Measurements from ENCODE around the gene CMTM8. TPM values are rescaled to one million over a fixed set of nuclear protein-coding genes. Genes with fewer than 3 reads are reported as not detected.
"Not testable (repeated sequence)": the region's sequence is repeated elsewhere in the genome, so short reads cannot be mapped to it uniquely, and the experiment has no call there.

The CMTM8 gene
- total RNA-seq, 2 experiments from 2014 or later: 6.4 to 6.9 TPM

DNA sequence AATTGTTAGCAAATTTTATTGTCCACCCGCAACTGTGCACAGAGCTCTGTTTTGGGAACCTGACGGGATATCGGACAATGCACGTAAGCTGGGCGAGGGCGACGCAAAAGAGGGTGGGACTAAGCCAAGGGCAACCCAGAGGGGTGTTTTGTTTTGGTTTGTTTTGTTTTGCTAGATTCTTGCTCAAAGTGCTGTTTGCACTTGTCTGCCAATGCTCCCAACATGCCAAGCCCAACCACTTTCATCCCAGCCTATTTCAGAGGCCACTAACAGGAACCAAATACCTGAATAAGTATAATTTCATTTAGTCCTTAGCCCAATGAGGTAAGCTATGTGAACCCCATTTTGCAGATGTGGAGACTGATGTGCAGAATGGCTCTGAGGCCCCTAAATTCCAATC is 143.4 kb downstream of the CMTM8 start:
- POLR2A ChIA-PET: interaction anchor here (1.7 kb wide), 1 partner anchor 10 kb away, joined by 7 read pairs; the partner anchor contains the start of gene CMTM7
- Mint-ChIP-seq H3K4me1 (ENCODE audit: low read depth) (no peaks in the 10 kb centered on the region), H3K4me3 (no peak overlapping the region), H3K27me3 (no peaks in the 10 kb centered on the region), H3K27ac (no peak overlapping the region), H3K9me3 (no peaks in the 10 kb centered on the region), H3K36me3 (ENCODE audit: low read depth) (no peaks in the 10 kb centered on the region)
- ATAC-seq (no peak), DNase-seq (no peak)
- CTCF ChIA-PET: interaction anchor here (1.6 to 2.8 kb wide), 2 partner anchors 15 to 86 kb away, joined by 5 to 17 read pairs; no protein-coding TSS in a partner anchor
- intact Hi-C loops (cut with micrococcal nuclease): no loop called here
- TF ChIP-seq, protein P1, sequence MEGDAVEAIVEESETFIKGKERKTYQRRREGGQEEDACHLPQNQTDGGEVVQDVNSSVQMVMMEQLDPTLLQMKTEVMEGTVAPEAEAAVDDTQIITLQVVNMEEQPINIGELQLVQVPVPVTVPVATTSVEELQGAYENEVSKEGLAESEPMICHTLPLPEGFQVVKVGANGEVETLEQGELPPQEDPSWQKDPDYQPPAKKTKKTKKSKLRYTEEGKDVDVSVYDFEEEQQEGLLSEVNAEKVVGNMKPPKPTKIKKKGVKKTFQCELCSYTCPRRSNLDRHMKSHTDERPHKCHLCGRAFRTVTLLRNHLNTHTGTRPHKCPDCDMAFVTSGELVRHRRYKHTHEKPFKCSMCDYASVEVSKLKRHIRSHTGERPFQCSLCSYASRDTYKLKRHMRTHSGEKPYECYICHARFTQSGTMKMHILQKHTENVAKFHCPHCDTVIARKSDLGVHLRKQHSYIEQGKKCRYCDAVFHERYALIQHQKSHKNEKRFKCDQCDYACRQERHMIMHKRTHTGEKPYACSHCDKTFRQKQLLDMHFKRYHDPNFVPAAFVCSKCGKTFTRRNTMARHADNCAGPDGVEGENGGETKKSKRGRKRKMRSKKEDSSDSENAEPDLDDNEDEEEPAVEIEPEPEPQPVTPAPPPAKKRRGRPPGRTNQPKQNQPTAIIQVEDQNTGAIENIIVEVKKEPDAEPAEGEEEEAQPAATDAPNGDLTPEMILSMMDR (IDR thresholded peaks at IDR 0.05): no peak

DNA sequence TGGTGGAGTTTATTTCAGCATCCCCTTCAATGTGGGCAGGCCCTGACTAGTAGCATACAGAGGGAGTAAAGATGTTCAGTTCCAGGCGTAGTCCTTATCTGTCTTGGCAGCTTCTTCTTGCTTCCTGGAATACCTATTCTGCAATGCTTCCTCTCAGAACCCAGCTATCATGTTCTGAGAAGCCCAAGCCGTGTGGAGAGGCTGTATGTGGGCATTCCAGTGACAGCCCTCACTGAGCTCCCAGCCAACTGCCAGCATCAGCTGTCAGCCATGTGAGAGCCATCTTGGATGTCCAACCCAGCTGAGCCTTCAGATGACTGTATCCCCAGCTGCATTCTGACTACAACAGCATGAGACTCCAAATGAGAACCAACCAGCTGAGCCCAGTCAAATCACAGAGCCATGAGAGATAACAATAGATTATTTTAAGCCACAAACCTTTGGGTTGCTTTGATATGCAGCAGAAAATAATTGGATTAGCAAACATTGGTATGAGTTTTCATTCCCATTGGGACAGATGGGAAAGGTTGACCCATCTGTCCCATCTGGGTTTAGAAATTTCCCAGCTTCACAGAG is 144.7 kb downstream of the CMTM8 start:
- H3K27ac Mint-ChIP-seq: no peak overlapping the region
- TF ChIP-seq, protein P1 (IDR thresholded peaks at IDR 0.05): no peak
- CTCF ChIA-PET: interaction anchor here (1.3 to 2.8 kb wide), 5 partner anchors 8 to 89 kb away, joined by 3 to 17 read pairs (median 5); no protein-coding TSS in a partner anchor
- intact Hi-C loops (cut with micrococcal nuclease): no loop called here
- H3K36me3 Mint-ChIP-seq (ENCODE audit: low read depth): no peaks in the 10 kb centered on the region
- H3K27me3 Mint-ChIP-seq: no peaks in the 10 kb centered on the region
- ATAC-seq (no peak), DNase-seq (no peak)
- POLR2A ChIA-PET: interaction anchor here (1.7 to 1.9 kb wide), 2 partner anchors 8 to 12 kb away, joined by 6 to 7 read pairs; partner anchors contain the start of gene CMTM7
- no peak overlapping the region for H3K4me3 Mint-ChIP-seq
- H3K9me3 Mint-ChIP-seq: no peaks in the 10 kb centered on the region
- H3K4me1 Mint-ChIP-seq (ENCODE audit: low read depth): no peaks in the 10 kb centered on the region

DNA sequence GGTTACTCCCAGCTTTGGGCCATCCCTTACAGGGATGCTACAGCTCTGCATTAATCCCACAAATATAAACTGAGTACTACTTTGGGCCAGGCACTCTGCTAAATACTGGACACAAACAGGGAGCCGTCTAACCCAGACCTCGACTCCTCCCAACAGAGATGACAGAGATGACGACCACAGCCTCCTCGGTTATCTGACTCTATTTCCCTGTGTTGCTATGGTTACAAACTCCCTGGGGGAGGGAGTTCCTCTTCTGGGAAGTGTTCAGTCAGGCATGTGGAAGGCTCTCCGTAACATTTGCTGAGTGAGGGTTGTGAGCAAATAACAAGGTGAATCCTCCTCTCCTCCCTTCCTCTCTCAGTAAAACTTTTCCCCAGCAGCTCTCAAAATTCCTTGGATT is 146.5 kb downstream of the CMTM8 start:
- no peak overlapping the region for H3K27ac Mint-ChIP-seq
- H3K4me1 Mint-ChIP-seq (ENCODE audit: low read depth): peaks cover 12% of the 10 kb centered on the region
- DNase-seq (no peak), ATAC-seq (no peak)
- intact Hi-C loops (cut with micrococcal nuclease): no loop called here
- no peak overlapping the region for H3K4me3 Mint-ChIP-seq
- no peaks in the 10 kb centered on the region for H3K9me3 Mint-ChIP-seq
- H3K36me3 Mint-ChIP-seq (ENCODE audit: low read depth): no peaks in the 10 kb centered on the region
- POLR2A ChIA-PET: no interaction called here
- H3K27me3 Mint-ChIP-seq: no peaks in the 10 kb centered on the region
- CTCF ChIA-PET: interaction anchor here (0.7 to 4.7 kb wide), 4 partner anchors 9 to 209 kb away, joined by 3 to 31 read pairs (median 4); no protein-coding TSS in a partner anchor
- TF ChIP-seq, protein P1 (IDR thresholded peaks at IDR 0.05): no peak

DNA sequence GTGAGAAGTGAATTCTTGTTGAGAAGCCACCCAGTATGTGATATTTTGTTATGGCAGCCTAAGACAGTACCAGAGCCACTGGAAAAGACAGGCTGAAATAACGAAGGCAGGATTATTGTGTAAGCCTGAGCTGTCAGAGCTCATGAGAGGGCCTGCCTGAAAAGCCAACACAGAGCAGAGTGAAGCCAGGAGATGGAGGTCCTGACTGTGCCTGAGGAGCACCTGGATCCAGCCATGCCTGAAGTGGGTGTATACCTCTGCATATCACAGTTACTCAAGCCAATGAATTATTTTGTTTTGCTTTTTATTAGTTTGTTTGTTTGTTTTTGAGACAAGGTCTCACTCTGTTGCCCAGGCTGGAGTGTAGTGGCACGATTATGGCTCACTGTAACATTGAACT is 149.0 kb downstream of the CMTM8 start:
- DNase-seq (no peak), ATAC-seq (no peak)
- ChIA-PET POLR2A (interaction anchor here (1.5 kb wide), 1 partner anchor 12 kb away, joined by 7 read pairs; no protein-coding TSS in a partner anchor), CTCF (interaction anchor here (1.0 to 4.7 kb wide), 4 partner anchors 12 to 80 kb away, joined by 3 to 31 read pairs (median 14); no protein-coding TSS in a partner anchor)
- Mint-ChIP-seq H3K36me3 (ENCODE audit: low read depth) (peaks cover 4% of the 10 kb centered on the region), H3K27me3 (no peaks in the 10 kb centered on the region), H3K27ac (no peak overlapping the region), H3K4me3 (no peak overlapping the region), H3K4me1 (ENCODE audit: low read depth) (peaks cover 20% of the 10 kb centered on the region), H3K9me3 (no peaks in the 10 kb centered on the region)
- TF ChIP-seq, protein P1 (IDR thresholded peaks at IDR 0.05): no peak
- intact Hi-C loops (cut with micrococcal nuclease): no loop called here

DNA sequence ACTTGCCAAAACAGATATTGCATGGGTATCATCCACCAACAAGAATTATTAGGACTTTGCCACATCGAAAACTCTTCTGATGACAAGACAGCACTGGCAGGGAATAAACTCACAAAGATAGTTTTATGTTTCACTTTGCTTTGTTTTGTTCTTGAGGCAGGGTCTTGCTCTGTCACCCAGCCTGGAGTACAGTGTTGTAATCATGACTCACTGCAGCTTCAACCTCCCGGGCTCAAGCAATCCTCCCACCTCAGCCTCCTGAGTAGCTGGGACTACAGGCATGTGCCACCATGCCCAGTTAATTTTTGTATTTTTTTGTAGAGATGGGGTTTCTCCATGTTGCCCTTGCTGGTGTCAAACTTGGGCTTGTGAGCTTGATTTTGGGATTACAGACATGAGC is 151.1 kb downstream of the CMTM8 start:
- H3K27ac Mint-ChIP-seq: peak overlapping the region; percentile 63
- POLR2A ChIA-PET: interaction anchor here (0.6 to 2.7 kb wide), 2 partner anchors 18 to 44 kb away, joined by 3 to 8 read pairs; no protein-coding TSS in a partner anchor
- ATAC-seq; intact Hi-C loops (cut with micrococcal nuclease); H3K9me3 Mint-ChIP-seq; H3K27me3 Mint-ChIP-seq; DNase-seq: not testable (repeated sequence)
- H3K4me1 Mint-ChIP-seq (ENCODE audit: low read depth): peaks cover 37% of the 10 kb centered on the region
- CTCF ChIA-PET: interaction anchor here (0.9 to 7.2 kb wide), 6 partner anchors 14 to 78 kb away, joined by 3 to 56 read pairs (median 8); no protein-coding TSS in a partner anchor
- peaks cover 16% of the 10 kb centered on the region for H3K36me3 Mint-ChIP-seq (ENCODE audit: low read depth)
- H3K4me3 Mint-ChIP-seq: peak overlapping the region; percentile 16
